H1 (cell line): ENCODE results near the gene PXMP4. TPM values are rescaled to one million over a fixed set of nuclear protein-coding genes. Genes with fewer than 3 reads are reported as not detected.

Experiments
- CTCF ChIA-PET: fragments of 300-600 bp; sonication (Branson Sonifier 250); formaldehyde crosslinking; loops from one replicate; lab custom pipeline; 2021; ENCODE audit not compliant: partially characterized antibody; lab: Charles Lee
- POLR2A ChIA-PET: fragments of 300-600 bp; sonication (Branson Sonifier 250); formaldehyde crosslinking; loops from one replicate; lab custom pipeline; 2021; ENCODE audit warnings: inconsistent platforms; ENCODE audit not compliant: partially characterized antibody; lab: Charles Lee
- DNase-seq, 2 experiments: peaks; one replicate each; pipeline versions ENCODE4 v3.0.0 to v3.0.0-alpha.2; 2010 to 2022; ENCODE audit warnings: low spot score in 2 of 2, low read depth in 1 of 2, mixed read lengths in 1 of 2
- FAIRE-seq: peaks from 2 replicates; lab custom pipeline; 2011; peaks lifted over from hg19 to GRCh38; lab: Jason Lieb, UNC
- H2AFZ ChIP-seq: 2 replicates; pipeline ENCODE4 v1.8.1; 2012; ENCODE audit warnings: low read length, inconsistent platforms
- H2AK5ac ChIP-seq: 2 replicates; pipeline ENCODE4 v1.6.1; 2013; ENCODE audit warnings: low read depth, low read length
- H2BK120ac ChIP-seq: replicated peaks from 2 replicates; pipeline ENCODE3; 2013; ENCODE audit warnings: low read depth, low read length, inconsistent platforms
- H2BK12ac ChIP-seq: 2 replicates; pipeline ENCODE4 v1.6.1; 2013; ENCODE audit warnings: low read depth, low read length
- H2BK15ac ChIP-seq: 2 replicates; pipeline ENCODE4 v1.6.1; 2013; ENCODE audit warnings: low read length
- H2BK20ac ChIP-seq: 2 replicates; pipeline ENCODE4 v1.6.1; 2013; ENCODE audit warnings: low read length
- H2BK5ac ChIP-seq: 2 replicates; pipeline ENCODE4 v1.6.1; 2013; ENCODE audit warnings: low read depth, low read length
- H3K14ac ChIP-seq: 2 replicates; pipeline ENCODE4 v1.6.1; 2013; ENCODE audit warnings: inconsistent platforms; ENCODE audit not compliant: insufficient read length
- H3K18ac ChIP-seq: 2 replicates; pipeline ENCODE4 v1.6.1; 2013; ENCODE audit warnings: low read length; ENCODE audit errors: extremely low read depth
- H3K23ac ChIP-seq: 2 replicates; pipeline ENCODE4 v1.6.1; 2013; ENCODE audit warnings: inconsistent platforms; ENCODE audit not compliant: insufficient read length
- H3K23me2 ChIP-seq: 2 replicates; pipeline ENCODE4 v1.6.1; 2013; ENCODE audit warnings: low read depth, low read length
- H3K27ac ChIP-seq: 2 replicates; pipeline ENCODE4 v1.6.1; 2011; ENCODE audit warnings: low read depth, low read length, inconsistent platforms
- H3K27me3 ChIP-seq, 4 experiments: replicated peaks in 1 of 4; 1 replicate in 1 of 4; 2 replicates in 3 of 4; pipeline versions ENCODE4 v1.6.1 to v1.8.1; 2011 to 2013; ENCODE audit warnings: low read length in 3 of 4, mild to moderate bottlenecking in 3 of 4, inconsistent platforms in 2 of 4, mixed read lengths in 2 of 4, moderate library complexity in 1 of 4; ENCODE audit not compliant: control insufficient read depth in 3 of 4, insufficient read depth in 3 of 4; ENCODE audit errors: extremely low read depth in 1 of 4
- H3K36me3 ChIP-seq, 4 experiments: 2 replicates each; pipeline versions ENCODE4 v1.6.1 to v1.8.1; 2011 to 2013; ENCODE audit warnings: mild to moderate bottlenecking in 4 of 4, low read length in 3 of 4, moderate library complexity in 2 of 4, control low read depth in 1 of 4, inconsistent platforms in 1 of 4; ENCODE audit not compliant: insufficient read depth in 4 of 4, control insufficient read depth in 2 of 4
- H3K4ac ChIP-seq: replicated peaks from 2 replicates; pipeline ENCODE3; 2013; ENCODE audit warnings: low read length, low read depth, mixed read lengths, inconsistent platforms; ENCODE audit not compliant: insufficient read length
- H3K4me1 ChIP-seq, 4 experiments: replicated peaks in 1 of 4; 1 replicate in 1 of 4; 2 replicates in 3 of 4; pipeline versions ENCODE4 v1.6.1 to v1.8.1; 2011 to 2013; ENCODE audit warnings: low read length in 3 of 4, inconsistent platforms in 2 of 4, mixed read lengths in 1 of 4; ENCODE audit not compliant: insufficient read depth in 4 of 4, control insufficient read depth in 3 of 4
- H3K4me2 ChIP-seq, 2 experiments: 2 replicates each; pipeline versions ENCODE4 v1.6.1 to v1.8.1; 2011 to 2013; ENCODE audit warnings: low read depth in 2 of 2, low read length in 2 of 2, control low read depth in 1 of 2, inconsistent platforms in 1 of 2, mild to moderate bottlenecking in 1 of 2; ENCODE audit not compliant: insufficient read depth in 1 of 2
- H3K4me3 ChIP-seq, 4 experiments: fragments of 200-600, 300-600 bp in 1 of 4; sonication (generic), shearing (Covaris generic), sonication (Bioruptor Twin) in 1 of 4; 2 replicates each; pipeline versions ENCODE4 v1.5.1 to v1.8.1; 2011 to 2016; ENCODE audit warnings: low read length in 4 of 4, low read depth in 3 of 4, control low read depth in 2 of 4, inconsistent platforms in 2 of 4, mild to moderate bottlenecking in 2 of 4, mixed read lengths in 1 of 4, moderate library complexity in 1 of 4; ENCODE audit not compliant: insufficient read depth in 2 of 4; ENCODE audit errors: extremely low read depth in 1 of 4
- H3K56ac ChIP-seq: replicated peaks from 2 replicates; pipeline ENCODE3; 2013; ENCODE audit warnings: low read depth, mild to moderate bottlenecking, mixed read lengths, low read length, inconsistent platforms; ENCODE audit not compliant: insufficient read length
- H3K79me1 ChIP-seq: 2 replicates; pipeline ENCODE4 v1.6.1; 2013; ENCODE audit warnings: low read depth, low read length, control low read depth
- H3K79me2 ChIP-seq, 2 experiments: 2 replicates each; pipeline versions ENCODE4 v1.6.1 to v1.8.1; 2012 to 2013; ENCODE audit warnings: low read length in 2 of 2, mild to moderate bottlenecking in 2 of 2, inconsistent platforms in 1 of 2; ENCODE audit not compliant: insufficient read depth in 2 of 2, control insufficient read depth in 1 of 2
- H3K9ac ChIP-seq, 4 experiments: replicated peaks in 1 of 4; 1 replicate in 1 of 4; 2 replicates in 3 of 4; pipeline versions ENCODE4 v1.6.1 to v1.8.1; 2011 to 2013; ENCODE audit warnings: low read depth in 3 of 4, low read length in 3 of 4, control low read depth in 2 of 4, mild to moderate bottlenecking in 2 of 4, moderate library complexity in 2 of 4, inconsistent platforms in 1 of 4; ENCODE audit errors: extremely low read depth in 1 of 4
- H3K9me3 ChIP-seq, 2 experiments: 2 replicates each; pipeline versions ENCODE4 v1.6.1 to v1.8.1; 2012 to 2013; ENCODE audit warnings: mild to moderate bottlenecking in 2 of 2, moderate library complexity in 2 of 2, control low read depth in 1 of 2, inconsistent platforms in 1 of 2, low read depth in 1 of 2, low read length in 1 of 2, mixed read lengths in 1 of 2; ENCODE audit not compliant: insufficient read depth in 2 of 2
- H4K20me1 ChIP-seq, 2 experiments: replicated peaks in 1 of 2; 2 replicates each; pipeline versions ENCODE3 to v1.8.1; 2011 to 2013; ENCODE audit warnings: inconsistent platforms in 2 of 2, low read length in 2 of 2, mild to moderate bottlenecking in 1 of 2; ENCODE audit not compliant: insufficient read depth in 2 of 2, control insufficient read depth in 1 of 2
- H4K5ac ChIP-seq: 2 replicates; pipeline ENCODE4 v1.6.1; 2013; ENCODE audit warnings: low read length, low read depth, mixed read lengths, inconsistent platforms; ENCODE audit not compliant: insufficient read length
- H4K8ac ChIP-seq: 2 replicates; pipeline ENCODE4 v1.8.0; 2013; ENCODE audit warnings: mild to moderate bottlenecking, moderate library complexity, low read length, inconsistent platforms; ENCODE audit not compliant: insufficient read depth; ENCODE audit errors: extremely low read depth
- H4K91ac ChIP-seq: replicated peaks from 2 replicates; pipeline ENCODE3; 2013; ENCODE audit warnings: low read length, mixed read lengths, inconsistent platforms; ENCODE audit not compliant: insufficient read length
- CEBPB ChIP-seq: IDR thresholded peaks from 2 replicates; pipeline ENCODE4 v1.6.1; 2012; ENCODE audit warnings: low read depth, low read length
- RFX5 ChIP-seq: IDR thresholded peaks from 2 replicates; pipeline ENCODE4 v1.6.1; 2011; ENCODE audit warnings: low read depth, low read length, improper control_type of control experiment, borderline replicate concordance
- SP4 ChIP-seq: IDR thresholded peaks from 2 replicates; pipeline ENCODE4 v1.6.1; 2012; ENCODE audit warnings: low read length, inconsistent platforms
- TBP ChIP-seq: IDR thresholded peaks from 2 replicates; pipeline ENCODE4 v1.6.1; 2011; ENCODE audit warnings: low read depth, low read length, improper control_type of control experiment
- WGBS, 2 experiments: shearing (Covaris generic) in 1 of 2; methylation state at CpG; one replicate each; pipeline versions ENCODE4 v1.1.6 to v1.1.7; 2013 to 2015; ENCODE audit warnings: low lambda C conversion rate in 2 of 2, mixed read lengths in 2 of 2, inconsistent platforms in 1 of 2, low coverage in 1 of 2, missing lambda C conversion rate in 1 of 2; ENCODE audit not compliant: insufficient replicate concordance in 2 of 2, insufficient coverage in 1 of 2, insufficient read length in 1 of 2; ENCODE audit errors: extremely low coverage in 1 of 2, missing lambda C conversion rate in 1 of 2; 5-methylcytosine and 5-hydroxymethylcytosine counted together
- polyA plus RNA-seq, 7 experiments: library from polyadenylated mRNA; depleted of rRNA in 3 of 7; stranded (reverse) in 5 of 7; unstranded in 2 of 7; fragments of >200 nt in 5 of 7; fragments of 200-250 nt in 2 of 7; gene quantifications; 1 replicate in 5 of 7; 2 replicates in 1 of 7; 4 replicates in 1 of 7; pipeline versions ENCODE4 v1.2.1 to v1.2.3, GENCODE V29; 2011 to 2013; ENCODE audit warnings: missing spikeins in 2 of 7, mixed read lengths in 2 of 7
- total RNA-seq: library from RNA; stranded (reverse); fragmentation: NEBNext Ultra II Directional; extraction: Animal tissue kit (Norgen Biotek cat#: 25700); gene quantifications from 2 replicates; pipeline ENCODE4 v1.2.1, GENCODE V29; 2021
- TF ChIP-seq, protein P1 (sequence below): IDR thresholded peaks from 2 replicates; pipeline ENCODE4 v1.6.1; 2011; ENCODE audit warnings: low read length, improper control_type of control experiment

Gene PXMP4
- total and polyA plus RNA-seq, 2 of the 8 experiments (the other 6 are each of a cell fraction or from before 2014, with no cell fraction given), result 3.3 to 3.4 TPM

DNA sequence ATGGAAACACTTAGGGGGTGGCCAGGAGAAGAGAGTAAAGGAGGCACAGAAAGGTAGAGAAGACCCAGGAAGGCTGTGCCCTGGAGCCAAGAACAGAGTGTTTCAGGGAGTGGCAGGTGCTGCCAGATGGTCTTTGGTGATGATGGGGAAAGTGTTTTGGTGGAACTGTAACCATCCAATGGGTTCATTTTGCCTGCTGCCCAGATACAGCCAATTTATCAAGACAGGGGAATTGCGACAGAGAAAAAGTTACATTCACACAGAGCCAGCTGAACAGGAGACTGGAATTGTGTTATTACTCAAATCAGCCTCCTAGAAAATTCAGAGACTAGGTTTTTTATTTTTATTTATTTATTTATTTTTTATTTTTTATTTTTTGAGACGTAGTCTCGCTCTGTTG lies 16.9 kb upstream of the PXMP4 start:
- Histone ChIP-seq H3K27ac (no peak overlapping the region), H2AK5ac (no peak overlapping the region), H3K4ac (no peak overlapping the region), H4K20me1 (peaks cover 0 to 3% of the 10 kb centered on the region in 2 experiments), H2BK5ac (no peak overlapping the region), H2BK120ac (no peak overlapping the region), H2BK15ac (no peak overlapping the region), H3K79me1 (no peaks in the 10 kb centered on the region; the same call in 1 of the 2 replicates), H2BK12ac (no peak overlapping the region), H3K36me3 (no peaks in the 10 kb centered on the region; a peak in 1 of 8 replicates), H3K23me2 (peaks cover 6% of the 10 kb centered on the region), H3K14ac (no peak overlapping the region), H4K91ac (no peak overlapping the region), H2BK20ac (no peak overlapping the region), H3K9ac (no peak overlapping the region), H3K23ac (no peak overlapping the region), H3K4me3 (no peak overlapping the region; a peak in 1 of 8 replicates), H3K56ac (no peak overlapping the region), H3K18ac (no peak overlapping the region), H3K9me3 (peaks cover 6 to 10% of the 10 kb centered on the region in 2 experiments), H3K27me3 (no peaks in the 10 kb centered on the region), H2AFZ (no peak overlapping the region), H3K79me2 (no peaks in the 10 kb centered on the region), H3K4me1 (peaks cover 4 to 12% (median 7%) of the 10 kb centered on the region in 4 experiments; a peak in 6 of 7 replicates), H4K5ac (no peak overlapping the region), H4K8ac (no peak overlapping the region), H3K4me2 (no peak overlapping the region)
- DNase-seq, result no peak
- ChIA-PET CTCF (interaction anchor here (1.0 kb wide), 1 partner anchor 52 kb away, joined by 3 read pairs; no protein-coding TSS in a partner anchor), POLR2A (no interaction called here)
- FAIRE-seq, result no peak
- WGBS, 2 experiments, result 96% methylated on average over 3 of the region's 3 CpGs; no CpG with 5 or more reads in 1 of the 2 experiments
- TF ChIP-seq CEBPB, result no peak
- no peak for TF ChIP-seq TBP
- TF ChIP-seq SP4, result no peak
- TF ChIP-seq, protein P1, sequence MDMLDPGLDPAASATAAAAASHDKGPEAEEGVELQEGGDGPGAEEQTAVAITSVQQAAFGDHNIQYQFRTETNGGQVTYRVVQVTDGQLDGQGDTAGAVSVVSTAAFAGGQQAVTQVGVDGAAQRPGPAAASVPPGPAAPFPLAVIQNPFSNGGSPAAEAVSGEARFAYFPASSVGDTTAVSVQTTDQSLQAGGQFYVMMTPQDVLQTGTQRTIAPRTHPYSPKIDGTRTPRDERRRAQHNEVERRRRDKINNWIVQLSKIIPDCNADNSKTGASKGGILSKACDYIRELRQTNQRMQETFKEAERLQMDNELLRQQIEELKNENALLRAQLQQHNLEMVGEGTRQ, result no peak
- TF ChIP-seq RFX5, result no peak
